Mucosa of descending colon (tissue), 3 donors: ENCODE measurements around the gene PKD2. TPM values are rescaled to one million over a fixed set of nuclear protein-coding genes. Genes with fewer than 3 reads are reported as not detected.

ENCODE experiments used
- ATAC-seq: fragments of 200-7000 bp; cut with Tn5 transposase; one replicate; pipeline ENCODE4 v1.9.1; 2020; ENCODE audit warnings: mild to moderate bottlenecking, moderate library complexity
- DNase-seq, 3 donors: peaks; one replicate each; pipeline ENCODE4 v3.0.0-alpha.2; 2020
- H3K36me3 ChIP-seq: fragments of 200-600 bp; one replicate; pipeline ENCODE4 v1.8.0; 2021; ENCODE audit warnings: low read depth, mild to moderate bottlenecking
- H3K4me1 ChIP-seq: fragments of 200-600 bp; one replicate; pipeline ENCODE4 v1.8.0; 2021; ENCODE audit warnings: low read depth, mild to moderate bottlenecking
- H3K4me3 ChIP-seq: fragments of 200-600 bp; one replicate; pipeline ENCODE4 v1.8.0; 2021; ENCODE audit warnings: mild to moderate bottlenecking
- H3K9me3 ChIP-seq: fragments of 200-600 bp; one replicate; pipeline ENCODE4 v1.8.0; 2021; ENCODE audit warnings: mild to moderate bottlenecking
- CTCF ChIP-seq: fragments of 200-600 bp; IDR thresholded peaks from one replicate; pipeline ENCODE4 v1.8.0; 2022; ENCODE audit warnings: antibody characterized with exemption, mild to moderate bottlenecking
- intact Hi-C, 2 donors: fragments of 100-400 bp; cut with DNase I in 1 of 2; cut with micrococcal nuclease in 1 of 2; formaldehyde crosslinking; loops; one replicate each; pipeline versions ENCODE4 v1.11.0 to v1.11.1; 2022; cut with DNase I, micrococcal nuclease
- total RNA-seq, 3 donors: library from RNA; stranded (reverse); fragmentation: NEBNext Ultra II Directional in 2 of 3; extraction: Animal tissue kit (Norgen Biotek cat#: 25700) in 2 of 3; gene quantifications; one replicate each; pipeline versions ENCODE4 v1.2.1 to v1.2.4, GENCODE V29; 2021 to 2023
- donor health status: DM: no; HTN: no; CAD: no; lungs with moderate emphysema.
- donor health status: DM: no; HTN: no; CAD: no.
- donor health status: DM: no; HTN: yes; CAD: no.

Gene PKD2
- total RNA-seq, 3 donors from 2014 or later = 7.0 to 53.3 (median 7.4) TPM

GRCh38 chr4:87982036-87982435 is 25.4 kb upstream of the PKD2 start:
- intact Hi-C loops = no loop called here
- H3K4me1 ChIP-seq = no peaks in the 10 kb centered on the region
- no peaks in the 10 kb centered on the region for H3K36me3 ChIP-seq
- no peak overlapping the region for H3K4me3 ChIP-seq
- ATAC-seq = no peak
- H3K9me3 ChIP-seq = no peaks in the 10 kb centered on the region
- no peak for DNase-seq
- no peak for TF ChIP-seq CTCF

GRCh38 chr4:87982446-87983010 is 24.9 kb upstream of the PKD2 start:
- Histone ChIP-seq H3K36me3 (no peaks in the 10 kb centered on the region), H3K4me1 (no peaks in the 10 kb centered on the region), H3K4me3 (no peak overlapping the region), H3K9me3 (no peaks in the 10 kb centered on the region)
- DNase-seq (no peak), ATAC-seq (no peak)
- intact Hi-C loops = no loop called here
- no peak for TF ChIP-seq CTCF

GRCh38 chr4:87983996-87984395 is 23.4 kb upstream of the PKD2 start:
- H3K36me3 ChIP-seq = no peaks in the 10 kb centered on the region
- no peaks in the 10 kb centered on the region for H3K4me1 ChIP-seq
- intact Hi-C loops = no loop called here
- no peak for TF ChIP-seq CTCF
- no peaks in the 10 kb centered on the region for H3K9me3 ChIP-seq
- no peak for DNase-seq
- no peak overlapping the region for H3K4me3 ChIP-seq
- no peak for ATAC-seq

- intact Hi-C loops = no loop called here
- Histone ChIP-seq H3K4me1 (no peaks in the 10 kb centered on the region), H3K36me3 (no peaks in the 10 kb centered on the region), H3K4me3 (no peak overlapping the region), H3K9me3 (no peaks in the 10 kb centered on the region)
- DNase-seq = peak in 2 of 3 donors; percentile 50 to 67
- no peak for TF ChIP-seq CTCF
- ATAC-seq = peak; percentile 87
These were observed 22.1 kb upstream of the PKD2 start for GRCh38 chr4:87985097-87985886.

- intact Hi-C loops = no loop called here
- TF ChIP-seq CTCF = no peak
- Histone ChIP-seq H3K9me3 (no peaks in the 10 kb centered on the region), H3K36me3 (no peaks in the 10 kb centered on the region), H3K4me1 (no peaks in the 10 kb centered on the region), H3K4me3 (no peak overlapping the region)
- DNase-seq (no peak), ATAC-seq (no peak)
These were observed 21.6 kb upstream of the PKD2 start for GRCh38 chr4:87985887-87986200.
